HG03558 (cell line): Measurements from ENCODE around the gene SLIT1.

Experiments
- ATAC-seq: cut with Tn5 transposase; IDR thresholded peaks from one replicate; pipeline ENCODE4 v1.9.1; 2021; ENCODE audit warnings: moderate number of reproducible peaks; ENCODE audit not compliant: unreplicated experiment; ENCODE audit errors: extremely low read depth

Gene SLIT1

GRCh38 chr10:97056003-97056630 lies 129.6 kb downstream of the SLIT1 start:
- no peak for ATAC-seq

GRCh38 chr10:97053276-97053675 lies 132.5 kb downstream of the SLIT1 start:
- ATAC-seq, result no peak

- no peak for ATAC-seq
Measured at GRCh38 chr10:97050956-97051496, 134.7 kb downstream of the SLIT1 start.

GRCh38 chr10:97050205-97050745 lies 135.5 kb downstream of the SLIT1 start:
- no peak for ATAC-seq

GRCh38 chr10:97049670-97050069 lies 136.1 kb downstream of the SLIT1 start:
- no peak for ATAC-seq

- no peak for ATAC-seq
Measured at GRCh38 chr10:97048649-97049427, 136.9 kb downstream of the SLIT1 start.

GRCh38 chr10:97047788-97048187 lies 138.0 kb downstream of the SLIT1 start:
- ATAC-seq, result no peak

GRCh38 chr10:97047083-97047736 lies 138.5 kb downstream of the SLIT1 start:
- no peak for ATAC-seq

- no peak for ATAC-seq
Measured at GRCh38 chr10:97046456-97047082, 139.2 kb downstream of the SLIT1 start.

- no peak for ATAC-seq
Measured at GRCh38 chr10:97043563-97043855, 142.2 kb downstream of the SLIT1 start.

GRCh38 chr10:97042716-97043562 lies 142.8 kb downstream of the SLIT1 start:
- no peak for ATAC-seq

GRCh38 chr10:97042081-97042480 lies 143.7 kb downstream of the SLIT1 start:
- no peak for ATAC-seq

GRCh38 chr10:97040706-97041105 lies 145.1 kb downstream of the SLIT1 start:
- no peak for ATAC-seq

GRCh38 chr10:97040248-97040584 lies 145.5 kb downstream of the SLIT1 start:
- ATAC-seq, result no peak

GRCh38 chr10:97039538-97040247 lies 146.1 kb downstream of the SLIT1 start:
- ATAC-seq, result no peak

GRCh38 chr10:97038688-97039087 lies 147.1 kb downstream of the SLIT1 start:
- ATAC-seq, result no peak

- no peak for ATAC-seq
Measured at GRCh38 chr10:97037365-97038361, 148.1 kb downstream of the SLIT1 start.
